Panc1 (cell line): ENCODE results near the gene HDDC2. TPM values are rescaled to one million over a fixed set of nuclear protein-coding genes. Genes with fewer than 3 reads are reported as not detected.

Experiments
- ATAC-seq: fragments of 200-7000 bp; cut with Tn5 transposase; 2 replicates; pipeline ENCODE4 v1.9.1; 2020; ENCODE audit warnings: mild to moderate bottlenecking, moderate library complexity
- BruUV-seq: library from RNA; stranded (reverse); fragments of 400-500 nt; replicated peaks from 2 replicates; lab custom pipeline; 2021; lab: Mats Ljungman, UMichigan
- CTCF ChIA-PET: fragments of 300-600 bp; sonication (Branson Sonifier 250); formaldehyde crosslinking; loops from one replicate; lab custom pipeline; 2022; ENCODE audit warnings: antibody characterized with exemption; lab: Charles Lee
- POLR2A ChIA-PET: fragments of 300-600 bp; sonication (Branson Sonifier 250); formaldehyde crosslinking; loops from one replicate; lab custom pipeline; 2022; ENCODE audit warnings: antibody characterized with exemption; lab: Charles Lee
- DNase-seq: peaks from one replicate; pipeline ENCODE4 v3.0.0-alpha.2; 2010; ENCODE audit warnings: low read depth, low spot score
- H3K27ac ChIP-seq: 2 replicates; pipeline ENCODE4 v1.5.1; 2011; ENCODE audit warnings: mild to moderate bottlenecking, low read length, inconsistent platforms
- H3K27me3 ChIP-seq: fragments of 200-500 bp; sonication (Bioruptor generic); 2 replicates; pipeline ENCODE4 v1.6.0; 2014; ENCODE audit warnings: low read length, inconsistent platforms; ENCODE audit not compliant: control insufficient read depth, insufficient read depth
- H3K36me3 ChIP-seq: fragments of 200-500 bp; sonication (Bioruptor generic); 2 replicates; pipeline ENCODE4 v1.5.1; 2014; ENCODE audit warnings: inconsistent platforms, mild to moderate bottlenecking, low read length, moderate library complexity; ENCODE audit not compliant: control insufficient read depth, insufficient read depth
- H3K4me1 ChIP-seq: 2 replicates; pipeline ENCODE4 v1.5.1; 2011; ENCODE audit warnings: inconsistent platforms, mild to moderate bottlenecking, low read length, moderate library complexity; ENCODE audit not compliant: control insufficient read depth, insufficient read depth
- H3K4me3 ChIP-seq, 2 experiments: 2 replicates each; pipeline ENCODE4 v1.5.1; 2011 to 2012; ENCODE audit warnings: low read depth in 2 of 2, low read length in 2 of 2, mild to moderate bottlenecking in 2 of 2, inconsistent platforms in 1 of 2, moderate library complexity in 1 of 2
- H3K9me3 ChIP-seq: fragments of 200-500 bp; sonication (Bioruptor generic); 2 replicates; pipeline ENCODE4 v1.5.1; 2014; ENCODE audit warnings: low read depth, mild to moderate bottlenecking, inconsistent platforms, low read length, moderate library complexity; ENCODE audit not compliant: control insufficient read depth, insufficient read depth
- CTCF ChIP-seq: fragments of 450-650 bp; IDR thresholded peaks from 2 replicates; pipeline ENCODE4 v1.5.1; 2017; ENCODE audit warnings: mild to moderate bottlenecking
- POLR2AphosphoS5 ChIP-seq: IDR thresholded peaks from 2 replicates; pipeline ENCODE4 v1.6.1; 2012; ENCODE audit warnings: mild to moderate bottlenecking, low read depth, low read length, moderate library complexity
- SIN3A ChIP-seq: IDR thresholded peaks from 2 replicates; pipeline ENCODE4 v1.6.1; 2012; ENCODE audit warnings: low read depth, mild to moderate bottlenecking, low read length, moderate library complexity, borderline replicate concordance; ENCODE audit not compliant: insufficient read depth
- TCF7L2 ChIP-seq: IDR thresholded peaks from 2 replicates; pipeline ENCODE4 v1.6.1; 2011; ENCODE audit warnings: mild to moderate bottlenecking, low read depth, low read length, inconsistent platforms
- in situ Hi-C: cut with HindIII; loops from 2 replicates; pipeline ENCODE4 v1.10.0; 2016; ENCODE audit warnings: low sequenced_read_pairs, low pct_unique_long_range_greater_than_20kb
- intact Hi-C: fragments of 100-400 bp; cut with micrococcal nuclease; formaldehyde crosslinking; loops from one replicate; pipeline ENCODE4 v1.10.0; 2022; ENCODE audit not compliant: unreplicated experiment
- total RNA-seq: library from RNA; stranded (reverse); gene quantifications from one replicate; pipeline ENCODE4 v1.2.1, GENCODE V29; 2021; ENCODE audit not compliant: unreplicated experiment
- TF ChIP-seq, protein P1 (sequence below), 2 experiments: IDR thresholded peaks; 2 replicates each; pipeline ENCODE4 v1.6.1; 2011 to 2012; ENCODE audit warnings: low read depth in 2 of 2, control low read depth in 1 of 2, low read length in 1 of 2, mild to moderate bottlenecking in 1 of 2, moderate library complexity in 1 of 2; ENCODE audit not compliant: insufficient read depth in 1 of 2

Gene HDDC2
- total RNA-seq, 1 experiment from 2014 or later = 88.8 TPM

GRCh38 chr6:125230674-125231073 lies 71.1 kb downstream of the HDDC2 start:
- CTCF ChIA-PET = no interaction called here
- BruUV-seq = no TSS peak
- in situ Hi-C loops (no loop called here), intact Hi-C loops (no loop called here)
- Histone ChIP-seq H3K4me3 (no peak overlapping the region), H3K27ac (no peak overlapping the region), H3K27me3 (peaks cover 10% of the 10 kb centered on the region; the same call in 1 of the 2 replicates), H3K9me3 (no peaks in the 10 kb centered on the region), H3K36me3 (no peaks in the 10 kb centered on the region), H3K4me1 (no peaks in the 10 kb centered on the region)
- POLR2A ChIA-PET = no interaction called here
- TF ChIP-seq TCF7L2 (no peak), SIN3A (no peak), POLR2AphosphoS5 (no peak), CTCF (no peak)
- TF ChIP-seq, protein P1, sequence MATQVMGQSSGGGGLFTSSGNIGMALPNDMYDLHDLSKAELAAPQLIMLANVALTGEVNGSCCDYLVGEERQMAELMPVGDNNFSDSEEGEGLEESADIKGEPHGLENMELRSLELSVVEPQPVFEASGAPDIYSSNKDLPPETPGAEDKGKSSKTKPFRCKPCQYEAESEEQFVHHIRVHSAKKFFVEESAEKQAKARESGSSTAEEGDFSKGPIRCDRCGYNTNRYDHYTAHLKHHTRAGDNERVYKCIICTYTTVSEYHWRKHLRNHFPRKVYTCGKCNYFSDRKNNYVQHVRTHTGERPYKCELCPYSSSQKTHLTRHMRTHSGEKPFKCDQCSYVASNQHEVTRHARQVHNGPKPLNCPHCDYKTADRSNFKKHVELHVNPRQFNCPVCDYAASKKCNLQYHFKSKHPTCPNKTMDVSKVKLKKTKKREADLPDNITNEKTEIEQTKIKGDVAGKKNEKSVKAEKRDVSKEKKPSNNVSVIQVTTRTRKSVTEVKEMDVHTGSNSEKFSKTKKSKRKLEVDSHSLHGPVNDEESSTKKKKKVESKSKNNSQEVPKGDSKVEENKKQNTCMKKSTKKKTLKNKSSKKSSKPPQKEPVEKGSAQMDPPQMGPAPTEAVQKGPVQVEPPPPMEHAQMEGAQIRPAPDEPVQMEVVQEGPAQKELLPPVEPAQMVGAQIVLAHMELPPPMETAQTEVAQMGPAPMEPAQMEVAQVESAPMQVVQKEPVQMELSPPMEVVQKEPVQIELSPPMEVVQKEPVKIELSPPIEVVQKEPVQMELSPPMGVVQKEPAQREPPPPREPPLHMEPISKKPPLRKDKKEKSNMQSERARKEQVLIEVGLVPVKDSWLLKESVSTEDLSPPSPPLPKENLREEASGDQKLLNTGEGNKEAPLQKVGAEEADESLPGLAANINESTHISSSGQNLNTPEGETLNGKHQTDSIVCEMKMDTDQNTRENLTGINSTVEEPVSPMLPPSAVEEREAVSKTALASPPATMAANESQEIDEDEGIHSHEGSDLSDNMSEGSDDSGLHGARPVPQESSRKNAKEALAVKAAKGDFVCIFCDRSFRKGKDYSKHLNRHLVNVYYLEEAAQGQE (IDR thresholded peaks at IDR 0.05; ENCODE audit: insufficient read depth in 1 of 2, low read depth in 2 of 2, low read length in 1 of 2) = no peak
- DNase-seq (no peak), ATAC-seq (no peak)

- no peak for ATAC-seq
These were observed 72.7 kb downstream of the HDDC2 start for GRCh38 chr6:125228981-125229479.

More at GRCh38 chr6:125228981-125229479, 72.7 kb downstream of the HDDC2 start:
- in situ Hi-C loops = no loop called here
- no peaks in the 10 kb centered on the region for H3K36me3 ChIP-seq
- no peaks in the 10 kb centered on the region for H3K4me1 ChIP-seq
- ChIA-PET POLR2A (no interaction called here), CTCF (no interaction called here)
- intact Hi-C loops = no loop called here
- TF ChIP-seq TCF7L2 (no peak), SIN3A (no peak), POLR2AphosphoS5 (no peak), CTCF (no peak)
- TF ChIP-seq, protein P1 (IDR thresholded peaks at IDR 0.05; ENCODE audit: insufficient read depth in 1 of 2, low read depth in 2 of 2, low read length in 1 of 2) = no peak
- no TSS peak for BruUV-seq
- no peak overlapping the region for H3K4me3 ChIP-seq
- DNase-seq = no peak
- H3K9me3 ChIP-seq = no peaks in the 10 kb centered on the region
- no peak overlapping the region for H3K27ac ChIP-seq
- peaks cover 10% of the 10 kb centered on the region; the same call in 1 of the 2 replicates for H3K27me3 ChIP-seq
